ENCODE measurements around the gene TBC1D2. TPM values are rescaled to one million over a fixed set of nuclear protein-coding genes. Genes with fewer than 3 reads are reported as not detected.

TBC1D2 gene
- total RNA-seq, 1 donor from 2014 or later: 1.5 TPM

GRCh38 chr9:98216391-98216790 lies 39.1 kb downstream of the TBC1D2 start:
- H3K9me3 Mint-ChIP-seq: no peaks in the 10 kb centered on the region
- no peak overlapping the region for H3K27ac Mint-ChIP-seq
- DNase-seq (ENCODE audit: low spot score): no peak
- intact Hi-C loops (cut with micrococcal nuclease): no loop called here
- H3K36me3 Mint-ChIP-seq (ENCODE audit: low read depth): no peaks in the 10 kb centered on the region
- no peaks in the 10 kb centered on the region for H3K27me3 Mint-ChIP-seq (ENCODE audit: low read depth)
- H3K4me1 Mint-ChIP-seq (ENCODE audit: low read depth): no peaks in the 10 kb centered on the region
- H3K4me3 Mint-ChIP-seq (ENCODE audit: low read depth): no peak overlapping the region

GRCh38 chr9:98215821-98216220 lies 39.6 kb downstream of the TBC1D2 start:
- Mint-ChIP-seq H3K27ac (no peak overlapping the region), H3K27me3 (ENCODE audit: low read depth) (no peaks in the 10 kb centered on the region), H3K36me3 (ENCODE audit: low read depth) (no peaks in the 10 kb centered on the region), H3K4me1 (ENCODE audit: low read depth) (no peaks in the 10 kb centered on the region), H3K9me3 (no peaks in the 10 kb centered on the region), H3K4me3 (ENCODE audit: low read depth) (no peak overlapping the region)
- intact Hi-C loops (cut with micrococcal nuclease): no loop called here
- no peak for DNase-seq (ENCODE audit: low spot score)

- no peak overlapping the region for H3K4me3 Mint-ChIP-seq (ENCODE audit: low read depth)
- H3K36me3 Mint-ChIP-seq (ENCODE audit: low read depth): no peaks in the 10 kb centered on the region
- intact Hi-C loops (cut with micrococcal nuclease): no loop called here
- DNase-seq (ENCODE audit: low spot score): no peak
- no peaks in the 10 kb centered on the region for H3K4me1 Mint-ChIP-seq (ENCODE audit: low read depth)
- no peak overlapping the region for H3K27ac Mint-ChIP-seq
- H3K27me3 Mint-ChIP-seq (ENCODE audit: low read depth): no peaks in the 10 kb centered on the region
- H3K9me3 Mint-ChIP-seq: no peaks in the 10 kb centered on the region
These were observed 40.2 kb downstream of the TBC1D2 start for GRCh38 chr9:98215271-98215670.

- no peak overlapping the region for H3K4me3 Mint-ChIP-seq (ENCODE audit: low read depth)
- H3K9me3 Mint-ChIP-seq: no peaks in the 10 kb centered on the region
- no peak for DNase-seq (ENCODE audit: low spot score)
- H3K27me3 Mint-ChIP-seq (ENCODE audit: low read depth): no peaks in the 10 kb centered on the region
- no peaks in the 10 kb centered on the region for H3K36me3 Mint-ChIP-seq (ENCODE audit: low read depth)
- intact Hi-C loops (cut with micrococcal nuclease): no loop called here
- no peak overlapping the region for H3K27ac Mint-ChIP-seq
- H3K4me1 Mint-ChIP-seq (ENCODE audit: low read depth): no peaks in the 10 kb centered on the region
These were observed 40.6 kb downstream of the TBC1D2 start for GRCh38 chr9:98214811-98215210.

GRCh38 chr9:98211260-98211659 lies 44.2 kb downstream of the TBC1D2 start:
- no peak for DNase-seq (ENCODE audit: low spot score)
- no peaks in the 10 kb centered on the region for H3K36me3 Mint-ChIP-seq (ENCODE audit: low read depth)
- no peak overlapping the region for H3K27ac Mint-ChIP-seq
- intact Hi-C loops (cut with micrococcal nuclease): no loop called here
- no peaks in the 10 kb centered on the region for H3K9me3 Mint-ChIP-seq
- no peak overlapping the region for H3K4me3 Mint-ChIP-seq (ENCODE audit: low read depth)
- no peaks in the 10 kb centered on the region for H3K4me1 Mint-ChIP-seq (ENCODE audit: low read depth)
- no peaks in the 10 kb centered on the region for H3K27me3 Mint-ChIP-seq (ENCODE audit: low read depth)

- Mint-ChIP-seq H3K4me1 (ENCODE audit: low read depth) (no peaks in the 10 kb centered on the region), H3K27ac (no peak overlapping the region), H3K4me3 (ENCODE audit: low read depth) (no peak overlapping the region), H3K27me3 (ENCODE audit: low read depth) (no peaks in the 10 kb centered on the region), H3K36me3 (ENCODE audit: low read depth) (no peaks in the 10 kb centered on the region), H3K9me3 (no peaks in the 10 kb centered on the region)
- intact Hi-C loops (cut with micrococcal nuclease): no loop called here
- DNase-seq (ENCODE audit: low spot score): no peak
These were observed 45.0 kb downstream of the TBC1D2 start for GRCh38 chr9:98210435-98210834.

- no peak for DNase-seq (ENCODE audit: low spot score)
- Mint-ChIP-seq H3K27ac (no peak overlapping the region), H3K4me3 (ENCODE audit: low read depth) (no peak overlapping the region), H3K9me3 (no peaks in the 10 kb centered on the region), H3K27me3 (ENCODE audit: low read depth) (no peaks in the 10 kb centered on the region), H3K4me1 (ENCODE audit: low read depth) (no peaks in the 10 kb centered on the region), H3K36me3 (ENCODE audit: low read depth) (no peaks in the 10 kb centered on the region)
- intact Hi-C loops (cut with micrococcal nuclease): no loop called here
These were observed 45.9 kb downstream of the TBC1D2 start for GRCh38 chr9:98209530-98209929.

- Mint-ChIP-seq H3K4me1 (ENCODE audit: low read depth) (no peaks in the 10 kb centered on the region), H3K27me3 (ENCODE audit: low read depth) (no peaks in the 10 kb centered on the region), H3K27ac (no peak overlapping the region), H3K36me3 (ENCODE audit: low read depth) (no peaks in the 10 kb centered on the region), H3K4me3 (ENCODE audit: low read depth) (no peak overlapping the region), H3K9me3 (no peaks in the 10 kb centered on the region)
- intact Hi-C loops (cut with micrococcal nuclease): no loop called here
- no peak for DNase-seq (ENCODE audit: low spot score)
These were observed 46.8 kb downstream of the TBC1D2 start for GRCh38 chr9:98208635-98209034.

GRCh38 chr9:98207606-98208005 lies 47.8 kb downstream of the TBC1D2 start:
- no peaks in the 10 kb centered on the region for H3K9me3 Mint-ChIP-seq
- no peaks in the 10 kb centered on the region for H3K36me3 Mint-ChIP-seq (ENCODE audit: low read depth)
- H3K4me3 Mint-ChIP-seq (ENCODE audit: low read depth): no peak overlapping the region
- no peaks in the 10 kb centered on the region for H3K27me3 Mint-ChIP-seq (ENCODE audit: low read depth)
- DNase-seq (ENCODE audit: low spot score): no peak
- no peak overlapping the region for H3K27ac Mint-ChIP-seq
- H3K4me1 Mint-ChIP-seq (ENCODE audit: low read depth): no peaks in the 10 kb centered on the region
- intact Hi-C loops (cut with micrococcal nuclease): no loop called here

GRCh38 chr9:98206754-98207153 lies 48.7 kb downstream of the TBC1D2 start:
- Mint-ChIP-seq H3K36me3 (ENCODE audit: low read depth) (no peaks in the 10 kb centered on the region), H3K4me1 (ENCODE audit: low read depth) (no peaks in the 10 kb centered on the region), H3K9me3 (no peaks in the 10 kb centered on the region), H3K27me3 (ENCODE audit: low read depth) (no peaks in the 10 kb centered on the region), H3K27ac (no peak overlapping the region), H3K4me3 (ENCODE audit: low read depth) (no peak overlapping the region)
- DNase-seq (ENCODE audit: low spot score): no peak
- intact Hi-C loops (cut with micrococcal nuclease): no loop called here

- no peak overlapping the region for H3K27ac Mint-ChIP-seq
- intact Hi-C loops (cut with micrococcal nuclease): loop anchor here (1.0 kb wide), 1 partner anchor 59 kb away; no protein-coding TSS in a partner anchor
- H3K36me3 Mint-ChIP-seq (ENCODE audit: low read depth): no peaks in the 10 kb centered on the region
- no peaks in the 10 kb centered on the region for H3K27me3 Mint-ChIP-seq (ENCODE audit: low read depth)
- no peak overlapping the region for H3K4me3 Mint-ChIP-seq (ENCODE audit: low read depth)
- H3K4me1 Mint-ChIP-seq (ENCODE audit: low read depth): no peaks in the 10 kb centered on the region
- H3K9me3 Mint-ChIP-seq: no peaks in the 10 kb centered on the region
- no peak for DNase-seq (ENCODE audit: low spot score)
These were observed 50.8 kb downstream of the TBC1D2 start for GRCh38 chr9:98204692-98205091.

- H3K4me1 Mint-ChIP-seq (ENCODE audit: low read depth): no peaks in the 10 kb centered on the region
- no peaks in the 10 kb centered on the region for H3K9me3 Mint-ChIP-seq
- no peaks in the 10 kb centered on the region for H3K27me3 Mint-ChIP-seq (ENCODE audit: low read depth)
- no peak overlapping the region for H3K4me3 Mint-ChIP-seq (ENCODE audit: low read depth)
- H3K36me3 Mint-ChIP-seq (ENCODE audit: low read depth): no peaks in the 10 kb centered on the region
- no peak overlapping the region for H3K27ac Mint-ChIP-seq
- intact Hi-C loops (cut with micrococcal nuclease): no loop called here
- DNase-seq (ENCODE audit: low spot score): no peak
These were observed 52.3 kb downstream of the TBC1D2 start for GRCh38 chr9:98203153-98203552.

- Mint-ChIP-seq H3K27ac (no peak overlapping the region), H3K36me3 (ENCODE audit: low read depth) (no peaks in the 10 kb centered on the region), H3K4me3 (ENCODE audit: low read depth) (no peak overlapping the region), H3K9me3 (no peaks in the 10 kb centered on the region), H3K27me3 (ENCODE audit: low read depth) (no peaks in the 10 kb centered on the region), H3K4me1 (ENCODE audit: low read depth) (no peaks in the 10 kb centered on the region)
- no peak for DNase-seq (ENCODE audit: low spot score)
- intact Hi-C loops (cut with micrococcal nuclease): no loop called here
These were observed 53.2 kb downstream of the TBC1D2 start for GRCh38 chr9:98202252-98202651.

- Mint-ChIP-seq H3K9me3 (no peaks in the 10 kb centered on the region), H3K36me3 (ENCODE audit: low read depth) (no peaks in the 10 kb centered on the region), H3K4me3 (ENCODE audit: low read depth) (no peak overlapping the region), H3K27me3 (ENCODE audit: low read depth) (no peaks in the 10 kb centered on the region), H3K27ac (no peak overlapping the region), H3K4me1 (ENCODE audit: low read depth) (no peaks in the 10 kb centered on the region)
- DNase-seq (ENCODE audit: low spot score): no peak
- intact Hi-C loops (cut with micrococcal nuclease): no loop called here
These were observed 53.7 kb downstream of the TBC1D2 start for GRCh38 chr9:98201749-98202148.

All from activated T-helper 2 cell treated with anti-CD3 and anti-CD28 coated beads, Interferon-gamma antibody, Interleukin-2, Interleukin-4, amounts not matched to agents 10 μg/mL and 5 μg/mL and 100 μg/mL, durations not matched to agents 14 hours and 24 hours and 36 hours (primary cell).